Stomach smooth muscle (tissue), 2 donors: ENCODE data around the gene NHSL1.

ENCODE experiments used
- H3K27ac ChIP-seq: one replicate; pipeline ENCODE4 v1.7.0; 2013; ENCODE audit warnings: mild to moderate bottlenecking, low read length, inconsistent platforms
- H3K27me3 ChIP-seq, 2 donors: one replicate each; pipeline ENCODE4 v1.7.0; 2013; ENCODE audit warnings: low read length in 2 of 2; ENCODE audit not compliant: insufficient read depth in 2 of 2, control insufficient read depth in 1 of 2
- H3K36me3 ChIP-seq, 2 donors: one replicate each; pipeline ENCODE4 v1.7.0; 2013; ENCODE audit warnings: low read length in 2 of 2; ENCODE audit not compliant: control insufficient read depth in 2 of 2, insufficient read depth in 2 of 2
- H3K4me1 ChIP-seq: one replicate; pipeline ENCODE4 v1.7.0; 2013; ENCODE audit warnings: low read length; ENCODE audit not compliant: control insufficient read depth, insufficient read depth
- H3K4me3 ChIP-seq, 2 donors: one replicate each; pipeline ENCODE4 v1.7.0; 2013; ENCODE audit warnings: low read length in 2 of 2
- H3K9ac ChIP-seq, 2 donors: one replicate each; pipeline ENCODE4 v1.7.0; 2013; ENCODE audit warnings: low read length in 2 of 2, mild to moderate bottlenecking in 1 of 2
- H3K9me3 ChIP-seq, 2 donors: one replicate each; pipeline ENCODE4 v1.7.0; 2013; ENCODE audit warnings: low read length in 2 of 2; ENCODE audit not compliant: control insufficient read depth in 2 of 2
- donor health status: healthy.
- donor health status: Pancreatic carcinoma.

Gene NHSL1

GRCh38 chr6:138535728-138536455, 36.6 kb upstream of the NHSL1 start:
- Histone ChIP-seq H3K4me3 (no peak overlapping the region), H3K27ac (no peak overlapping the region), H3K36me3 (no peaks in the 10 kb centered on the region), H3K4me1 (peaks cover 11% of the 10 kb centered on the region), H3K27me3 (no peaks in the 10 kb centered on the region), H3K9ac (no peak overlapping the region), H3K9me3 (no peaks in the 10 kb centered on the region)

- H3K27ac ChIP-seq: no peak overlapping the region
- H3K4me3 ChIP-seq: no peak overlapping the region
- H3K27me3 ChIP-seq: no peaks in the 10 kb centered on the region
- H3K9me3 ChIP-seq: no peaks in the 10 kb centered on the region
- no peaks in the 10 kb centered on the region for H3K36me3 ChIP-seq
- H3K4me1 ChIP-seq: peaks cover 11% of the 10 kb centered on the region
- H3K9ac ChIP-seq: no peak overlapping the region
Measured at GRCh38 chr6:138533667-138534066, 34.4 kb upstream of the NHSL1 start.

GRCh38 chr6:138531387-138531786, 32.1 kb upstream of the NHSL1 start:
- peaks cover 7% of the 10 kb centered on the region for H3K4me1 ChIP-seq
- H3K4me3 ChIP-seq: no peak overlapping the region

GRCh38 chr6:138529478-138529877, 30.2 kb upstream of the NHSL1 start:
- peaks cover 7% of the 10 kb centered on the region for H3K4me1 ChIP-seq
- no peak overlapping the region for H3K4me3 ChIP-seq
- H3K27ac ChIP-seq: no peak overlapping the region
- H3K36me3 ChIP-seq: no peaks in the 10 kb centered on the region
- no peaks in the 10 kb centered on the region for H3K27me3 ChIP-seq
- H3K9me3 ChIP-seq: no peaks in the 10 kb centered on the region
- H3K9ac ChIP-seq: no peak overlapping the region

More at GRCh38 chr6:138531387-138531786, 32.1 kb upstream of the NHSL1 start:
- H3K9me3 ChIP-seq: no peaks in the 10 kb centered on the region
- no peaks in the 10 kb centered on the region for H3K36me3 ChIP-seq
- no peak overlapping the region for H3K9ac ChIP-seq
- no peak overlapping the region for H3K27ac ChIP-seq
- H3K27me3 ChIP-seq: no peaks in the 10 kb centered on the region

GRCh38 chr6:138528956-138529355, 29.7 kb upstream of the NHSL1 start:
- Histone ChIP-seq H3K27me3 (no peaks in the 10 kb centered on the region), H3K27ac (no peak overlapping the region), H3K4me3 (no peak overlapping the region), H3K9me3 (no peaks in the 10 kb centered on the region), H3K4me1 (peaks cover 7% of the 10 kb centered on the region), H3K9ac (no peak overlapping the region), H3K36me3 (no peaks in the 10 kb centered on the region)

GRCh38 chr6:138528137-138528536, 28.8 kb upstream of the NHSL1 start:
- Histone ChIP-seq H3K4me1 (peaks cover 7% of the 10 kb centered on the region), H3K9ac (no peak overlapping the region), H3K27me3 (no peaks in the 10 kb centered on the region), H3K4me3 (no peak overlapping the region), H3K9me3 (no peaks in the 10 kb centered on the region), H3K36me3 (no peaks in the 10 kb centered on the region), H3K27ac (peak overlapping the region; percentile 18)

- no peaks in the 10 kb centered on the region for H3K9me3 ChIP-seq
- no peaks in the 10 kb centered on the region for H3K27me3 ChIP-seq
- no peaks in the 10 kb centered on the region for H3K36me3 ChIP-seq
- no peak overlapping the region for H3K4me3 ChIP-seq
- H3K4me1 ChIP-seq: peaks cover 7% of the 10 kb centered on the region
- H3K9ac ChIP-seq: no peak overlapping the region
- peak overlapping the region; percentile 18 for H3K27ac ChIP-seq
Measured at GRCh38 chr6:138527411-138528088, 28.3 kb upstream of the NHSL1 start.

GRCh38 chr6:138526822-138527235, 27.5 kb upstream of the NHSL1 start:
- Histone ChIP-seq H3K4me3 (no peak overlapping the region), H3K36me3 (no peaks in the 10 kb centered on the region), H3K4me1 (peaks cover 7% of the 10 kb centered on the region), H3K27ac (no peak overlapping the region), H3K9ac (no peak overlapping the region), H3K27me3 (no peaks in the 10 kb centered on the region), H3K9me3 (no peaks in the 10 kb centered on the region)

GRCh38 chr6:138525355-138525754, 26.1 kb upstream of the NHSL1 start:
- peaks cover 7% of the 10 kb centered on the region for H3K4me1 ChIP-seq
- no peaks in the 10 kb centered on the region for H3K27me3 ChIP-seq
- no peaks in the 10 kb centered on the region for H3K36me3 ChIP-seq
- no peak overlapping the region for H3K27ac ChIP-seq
- no peaks in the 10 kb centered on the region for H3K9me3 ChIP-seq
- H3K4me3 ChIP-seq: no peak overlapping the region
- no peak overlapping the region for H3K9ac ChIP-seq

- H3K4me1 ChIP-seq: peaks cover 7% of the 10 kb centered on the region
- H3K27ac ChIP-seq: no peak overlapping the region
- no peaks in the 10 kb centered on the region for H3K27me3 ChIP-seq
- H3K9ac ChIP-seq: no peak overlapping the region
- H3K4me3 ChIP-seq: no peak overlapping the region
- H3K36me3 ChIP-seq: no peaks in the 10 kb centered on the region
- H3K9me3 ChIP-seq: no peaks in the 10 kb centered on the region
Measured at GRCh38 chr6:138524526-138524925, 25.2 kb upstream of the NHSL1 start.
